ENCODE measurements around the gene DPYSL4.
A peak's percentile ranks its signal among the peaks of the same experiment; 100 is the strongest.

DPYSL4 gene

DNA sequence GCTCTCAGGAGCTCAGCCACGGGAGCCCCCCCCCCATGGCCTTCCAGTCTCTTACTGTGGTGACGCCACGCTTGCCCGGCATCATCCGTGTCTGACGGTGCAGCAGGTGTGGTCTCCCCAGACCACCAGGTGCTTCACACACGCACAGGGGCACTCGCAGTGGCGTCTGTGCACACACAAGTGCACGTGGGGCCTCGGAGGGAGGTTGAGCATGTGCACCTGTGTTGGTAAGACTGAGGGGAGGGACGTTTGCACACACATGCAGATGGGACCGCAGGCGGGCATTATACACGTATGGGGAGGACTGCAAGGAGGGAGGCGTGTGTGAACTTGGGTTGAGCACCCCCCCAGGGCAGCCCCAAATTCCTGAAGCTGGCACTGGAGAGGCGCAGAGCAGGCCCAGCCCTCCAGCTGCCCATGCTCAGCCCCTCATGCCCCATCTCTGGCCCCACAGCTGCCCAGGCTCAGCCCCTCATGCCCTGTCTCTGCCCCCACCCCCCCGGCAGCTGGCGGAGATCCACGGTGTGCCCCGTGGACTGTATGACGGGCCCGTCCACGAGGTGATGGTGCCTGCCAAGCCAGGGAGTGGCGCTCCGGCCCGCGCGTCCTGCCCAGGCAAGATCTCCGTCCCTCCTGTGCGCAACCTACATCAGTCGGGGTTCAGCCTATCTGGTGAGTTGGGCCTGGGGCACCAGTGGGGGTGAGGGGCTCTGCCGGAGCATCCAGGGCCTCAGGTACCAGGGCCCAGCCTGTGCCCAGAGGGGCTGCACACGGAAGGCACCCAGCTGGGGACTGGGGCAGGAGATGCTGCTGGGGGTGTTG lies 16.7 kb downstream of the DPYSL4 start:
- no peak for TF ChIP-seq CTCF (IDR thresholded peaks at IDR 0.05; ENCODE audit: control insufficient read depth, extremely low read depth, insufficient read depth)
- DNase-seq (ENCODE audit: low read depth) = no peak
- H3K4me3 ChIP-seq (ENCODE audit: low read depth, low read length) = no peak overlapping the region

DNA sequence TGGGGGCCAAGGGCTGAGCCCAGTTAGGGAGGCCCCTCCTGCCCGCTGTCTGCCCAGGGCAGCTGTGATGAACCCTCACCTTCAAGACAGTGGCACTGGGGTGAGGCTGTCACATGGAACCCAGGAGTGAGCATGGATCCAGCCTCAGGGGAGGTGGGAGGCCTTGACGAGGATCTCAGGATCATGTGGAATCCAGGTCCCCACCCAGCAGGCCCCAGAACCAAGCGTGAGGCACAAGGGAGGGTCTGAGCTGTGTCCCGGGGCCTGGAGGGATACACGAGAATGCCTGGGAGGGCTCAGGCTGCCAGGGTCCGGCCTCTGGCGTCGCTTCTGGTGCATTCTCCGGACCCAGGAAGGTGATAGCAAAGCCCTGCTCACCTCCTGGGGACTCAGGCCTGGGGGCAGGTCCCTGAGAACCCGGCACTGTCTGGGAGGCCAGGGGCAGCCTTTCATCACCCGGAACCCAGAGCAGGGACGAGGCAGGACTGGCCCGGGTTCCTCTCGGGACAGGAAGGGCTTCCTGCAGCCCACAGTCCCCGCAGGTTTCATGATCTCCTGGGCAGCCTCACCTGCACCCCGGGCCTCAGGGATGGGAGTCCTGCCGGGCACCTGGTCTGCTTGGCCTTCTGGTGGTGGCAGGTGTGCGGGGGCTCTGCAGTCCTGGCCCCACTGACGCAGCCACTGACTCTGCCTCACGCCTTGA lies 17.5 kb downstream of the DPYSL4 start:
- H3K4me3 ChIP-seq (ENCODE audit: low read depth, low read length) = no peak overlapping the region
- no peak for DNase-seq (ENCODE audit: low read depth)
- no peak for TF ChIP-seq CTCF (IDR thresholded peaks at IDR 0.05; ENCODE audit: control insufficient read depth, extremely low read depth, insufficient read depth)

DNA sequence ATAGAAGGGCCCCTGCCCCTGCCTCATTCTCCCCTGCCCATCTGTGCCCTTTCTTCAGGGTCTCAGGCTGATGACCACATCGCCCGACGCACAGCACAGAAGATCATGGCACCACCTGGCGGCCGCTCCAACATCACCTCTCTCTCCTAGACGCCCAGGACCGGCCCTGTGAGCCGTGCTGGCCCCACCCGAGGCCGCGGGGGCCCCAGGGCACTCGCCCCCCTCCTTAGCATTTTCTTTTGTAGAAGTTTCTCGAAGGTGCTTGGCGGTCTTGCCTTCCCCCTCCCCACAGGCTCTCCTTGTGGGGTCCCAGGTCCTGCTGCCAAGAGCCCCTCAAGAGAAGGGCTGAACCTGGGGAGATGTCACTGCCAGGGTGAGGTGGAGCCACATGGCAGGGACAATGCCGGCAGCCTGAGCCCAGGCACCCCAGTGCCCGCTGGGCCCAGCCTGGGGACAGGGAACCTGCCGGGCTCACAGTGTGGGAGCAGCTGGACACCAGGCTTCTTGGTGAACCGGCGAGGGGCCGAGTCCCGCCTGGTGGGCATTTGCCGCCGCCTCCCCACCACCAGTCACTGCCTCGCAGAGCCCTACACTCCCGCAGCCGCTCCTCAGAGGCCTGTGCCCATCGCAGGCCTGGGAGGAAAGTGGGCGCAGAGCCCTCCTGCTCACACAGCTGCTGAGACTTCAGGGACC lies 18.2 kb downstream of the DPYSL4 start:
- no peak overlapping the region for H3K4me3 ChIP-seq (ENCODE audit: low read depth, low read length)
- DNase-seq (ENCODE audit: low read depth) = no peak
- 0 out of 2 replicates have a peak, but pooled peaks have one; percentile 5 for TF ChIP-seq CTCF (IDR thresholded peaks at IDR 0.05; ENCODE audit: control insufficient read depth, extremely low read depth, insufficient read depth)

DNA sequence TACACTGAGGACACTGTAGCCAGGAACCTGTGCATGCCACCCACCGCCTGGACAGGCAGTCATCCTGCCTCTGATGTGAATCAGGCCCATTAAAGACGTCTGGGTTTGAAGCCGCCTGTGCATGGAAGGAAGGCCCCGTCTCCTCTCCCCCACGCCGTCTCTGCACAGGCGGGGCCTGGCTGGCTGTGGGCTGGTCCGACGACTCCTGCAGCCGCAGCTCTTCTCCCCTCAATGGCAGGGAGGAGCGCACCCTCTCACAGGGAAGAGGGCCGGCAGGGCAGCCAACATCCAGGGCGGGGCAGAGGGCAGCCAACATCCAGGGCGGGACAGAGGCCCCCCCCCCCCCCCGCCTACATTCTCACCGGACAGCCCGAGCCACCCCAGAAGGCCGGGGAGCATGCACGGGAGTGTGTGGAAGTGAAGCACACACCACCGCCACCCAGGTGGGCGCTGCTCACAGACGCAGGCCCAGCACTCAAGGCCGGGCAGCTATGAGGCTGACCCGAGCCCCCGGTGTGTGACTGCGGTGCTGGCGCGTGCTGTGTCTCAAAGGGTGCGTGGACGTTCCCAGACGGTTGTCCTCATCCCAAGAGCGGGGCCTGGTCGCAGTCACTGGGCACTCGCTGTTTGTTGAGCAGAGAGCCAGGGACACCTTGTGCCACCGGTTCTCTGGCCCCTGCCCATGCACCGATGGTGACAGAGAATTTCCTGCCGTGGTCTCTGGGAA lies 19.1 kb downstream of the DPYSL4 start:
- H3K4me3 ChIP-seq (ENCODE audit: low read depth, low read length) = no peak overlapping the region
- no peak for DNase-seq (ENCODE audit: low read depth)
- no peak for TF ChIP-seq CTCF (IDR thresholded peaks at IDR 0.05; ENCODE audit: control insufficient read depth, extremely low read depth, insufficient read depth)

DNA sequence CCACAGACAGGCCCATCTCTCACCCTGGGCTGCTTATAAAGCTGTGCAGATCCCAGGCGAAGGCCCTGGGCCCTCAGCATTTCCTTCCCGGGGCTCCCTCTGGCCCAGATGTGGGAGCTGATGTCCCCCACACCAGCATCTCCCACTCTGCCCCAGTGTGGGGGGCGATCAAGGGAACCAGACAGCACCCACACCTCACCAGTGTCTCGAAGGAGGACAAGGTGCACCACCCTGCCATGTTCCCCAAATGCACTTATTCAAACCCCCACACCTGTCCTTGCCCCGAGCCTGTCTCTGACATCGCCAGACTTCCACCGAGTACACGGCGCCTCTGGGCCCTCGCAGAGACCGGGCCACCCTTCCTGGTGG lies 19.6 kb downstream of the DPYSL4 start:
- H3K4me3 ChIP-seq (ENCODE audit: low read depth, low read length) = no peak overlapping the region
- no peak for TF ChIP-seq CTCF (IDR thresholded peaks at IDR 0.05; ENCODE audit: control insufficient read depth, extremely low read depth, insufficient read depth)
- DNase-seq (ENCODE audit: low read depth) = no peak

GRCh38 chr10:132206806-132207535 lies 20.2 kb downstream of the DPYSL4 start:
- no peak overlapping the region for H3K4me3 ChIP-seq (ENCODE audit: low read depth, low read length)
- TF ChIP-seq CTCF (IDR thresholded peaks at IDR 0.05; ENCODE audit: control insufficient read depth, extremely low read depth, insufficient read depth) = no peak
- no peak for DNase-seq (ENCODE audit: low read depth)

Measured in LNCaP clone FGC (cell line).